Liver (tissue), 9 donors: ENCODE data around the gene TXNDC11. TPM values are rescaled to one million over a fixed set of nuclear protein-coding genes. Genes with fewer than 3 reads are reported as not detected.

ENCODE experiments used
- DNase-seq: peaks from one replicate; pipeline ENCODE4 v3.0.0-alpha.2; 2017; ENCODE audit warnings: low spot score
- H3K27ac ChIP-seq, 2 donors: one replicate each; pipeline ENCODE4 v1.7.0; 2013; ENCODE audit warnings: inconsistent platforms in 2 of 2, low read length in 2 of 2, control low read depth in 1 of 2, low read depth in 1 of 2, mild to moderate bottlenecking in 1 of 2
- H3K27me3 ChIP-seq, 4 donors: one replicate each; pipeline versions ENCODE4 v1.6.1 to v1.7.0; 2013; ENCODE audit warnings: low read length in 3 of 4, inconsistent platforms in 1 of 4, mild to moderate bottlenecking in 1 of 4, moderate library complexity in 1 of 4; ENCODE audit not compliant: control insufficient read depth in 4 of 4, insufficient read depth in 4 of 4
- H3K36me3 ChIP-seq, 4 donors: one replicate each; pipeline versions ENCODE4 v1.6.1 to v1.7.0; 2013; ENCODE audit warnings: low read length in 3 of 4, mild to moderate bottlenecking in 3 of 4, low read depth in 1 of 4, moderate library complexity in 1 of 4; ENCODE audit not compliant: control insufficient read depth in 4 of 4, insufficient read depth in 3 of 4
- H3K4me1 ChIP-seq, 4 donors: one replicate each; pipeline versions ENCODE4 v1.6.1 to v1.7.0; 2013; ENCODE audit warnings: low read length in 3 of 4, mild to moderate bottlenecking in 3 of 4, moderate library complexity in 1 of 4; ENCODE audit not compliant: control insufficient read depth in 4 of 4, insufficient read depth in 4 of 4
- H3K4me3 ChIP-seq, 3 donors: one replicate each; pipeline versions ENCODE4 v1.6.1 to v1.7.0; 2013; ENCODE audit warnings: low read length in 3 of 3, control low read depth in 1 of 3, low read depth in 1 of 3, mild to moderate bottlenecking in 1 of 3
- H3K9ac ChIP-seq, 2 donors: one replicate each; pipeline ENCODE4 v1.7.0; 2013; ENCODE audit warnings: low read length in 2 of 2, mild to moderate bottlenecking in 2 of 2, moderate library complexity in 2 of 2, control low read depth in 1 of 2, low read depth in 1 of 2
- H3K9me3 ChIP-seq, 4 donors: one replicate each; pipeline versions ENCODE4 v1.6.1 to v1.7.0; 2013; ENCODE audit warnings: low read length in 3 of 4; ENCODE audit not compliant: control insufficient read depth in 4 of 4
- ATF3 ChIP-seq: IDR thresholded peaks from 2 replicates; pipeline ENCODE4 v1.6.1; 2016; ENCODE audit warnings: antibody characterized with exemption
- CTCF ChIP-seq: fragments of 150-350 bp; IDR thresholded peaks from 2 replicates; pipeline ENCODE4 v1.5.1; 2017; ENCODE audit warnings: improper control_type of control experiment, low read depth, low read length; ENCODE audit not compliant: missing input control
- EGR1 ChIP-seq, 2 donors: IDR thresholded peaks; 2 replicates each; pipeline ENCODE4 v1.6.1; 2016 to 2018; ENCODE audit warnings: antibody characterized with exemption in 2 of 2, low read depth in 2 of 2
- FOXA1 ChIP-seq: IDR thresholded peaks from 2 replicates; pipeline ENCODE4 v1.6.1; 2016; ENCODE audit warnings: antibody characterized with exemption
- FOXA2 ChIP-seq: IDR thresholded peaks from 2 replicates; pipeline ENCODE4 v1.6.1; 2016; ENCODE audit warnings: antibody characterized with exemption
- GABPA ChIP-seq, 2 donors: IDR thresholded peaks in 1 of 2; conservative IDR thresholded peaks in 1 of 2; 2 replicates each; pipeline ENCODE4 v1.6.1; 2016; ENCODE audit warnings: antibody characterized with exemption in 2 of 2, mild to moderate bottlenecking in 1 of 2, moderate library complexity in 1 of 2
- HNF4A ChIP-seq, 2 donors: conservative IDR thresholded peaks; 2 replicates each; pipeline ENCODE4 v1.6.1; 2016; ENCODE audit warnings: antibody characterized with exemption in 2 of 2, mild to moderate bottlenecking in 2 of 2
- HNF4G ChIP-seq: IDR thresholded peaks from 2 replicates; pipeline ENCODE4 v1.6.1; 2016; ENCODE audit warnings: antibody characterized with exemption
- JUND ChIP-seq, 2 donors: IDR thresholded peaks; 2 replicates each; pipeline ENCODE4 v1.6.1; 2016; ENCODE audit warnings: antibody characterized with exemption in 2 of 2
- MAX ChIP-seq: IDR thresholded peaks from 2 replicates; pipeline ENCODE4 v1.6.1; 2016; ENCODE audit warnings: antibody characterized with exemption
- NR2F2 ChIP-seq: IDR thresholded peaks from 2 replicates; pipeline ENCODE4 v1.6.1; 2016; ENCODE audit warnings: antibody characterized with exemption
- RAD21 ChIP-seq, 2 donors: IDR thresholded peaks; 2 replicates each; pipeline ENCODE4 v1.6.1; 2016; ENCODE audit warnings: antibody characterized with exemption in 2 of 2, mild to moderate bottlenecking in 2 of 2
- REST ChIP-seq: IDR thresholded peaks from 2 replicates; pipeline ENCODE4 v1.6.1; 2016; ENCODE audit warnings: antibody characterized with exemption, mild to moderate bottlenecking
- SP1 ChIP-seq: IDR thresholded peaks from 2 replicates; pipeline ENCODE4 v1.6.1; 2018; ENCODE audit warnings: antibody characterized with exemption, mild to moderate bottlenecking
- TAF1 ChIP-seq: conservative IDR thresholded peaks from 2 replicates; pipeline ENCODE4 v1.6.1; 2016; ENCODE audit warnings: antibody characterized with exemption, mild to moderate bottlenecking
- ZBTB33 ChIP-seq: IDR thresholded peaks from 2 replicates; pipeline ENCODE4 v1.6.1; 2016; ENCODE audit warnings: antibody characterized with exemption
- WGBS: extraction: QIAGEN DNeasy Blood & Tissue Kit; methylation state at CpG from one replicate; pipeline ENCODE4 v1.1.7; 2013; 5-methylcytosine and 5-hydroxymethylcytosine counted together
- polyA plus RNA-seq, 2 donors: library from polyadenylated mRNA; stranded (reverse) in 1 of 2; unstranded in 1 of 2; fragments of 200-250 nt in 1 of 2; fragments of >200 nt in 1 of 2; fragmentation: Nextera tagmentation in 1 of 2; extraction: Ambion mirVana in 1 of 2; gene quantifications; one replicate each; pipeline versions ENCODE4 v1.2.1 to v1.2.3, GENCODE V29; 2013 to 2015
- total RNA-seq, 2 donors: library from RNA; depleted of rRNA; stranded (reverse); fragments of >200 nt; gene quantifications; one replicate each; pipeline ENCODE4 v1.2.3, GENCODE V29; 2014
- donor health status: healthy.
- donor health status: healthy.
- donor health status: healthy.
- donor health status: healthy.
- donor health status: healthy.

TXNDC11 gene
- total and polyA plus RNA-seq, 4 donors = 26.4 to 63.5 (median 48.5) TPM

- WGBS = 84% methylated on average over 8 of the region's 8 CpGs
- no peak overlapping the region for H3K27ac ChIP-seq
- no peaks in the 10 kb centered on the region for H3K27me3 ChIP-seq
- H3K9ac ChIP-seq = no peak overlapping the region
- no peaks in the 10 kb centered on the region for H3K9me3 ChIP-seq
- peaks cover 0 to 13% (median 7%) of the 10 kb centered on the region in 4 donors for H3K4me1 ChIP-seq
- TF ChIP-seq HNF4G = no peak
- no peak for TF ChIP-seq HNF4A (conservative IDR thresholded peaks at IDR 0.05)
- TF ChIP-seq GABPA (IDR thresholded peaks at IDR 0.05 in 1 of 2, conservative IDR thresholded peaks at IDR 0.05 in 1 of 2) = no peak
- no peak for TF ChIP-seq RAD21 (IDR thresholded peaks at IDR 0.05)
- no peak for TF ChIP-seq TAF1
- TF ChIP-seq JUND (IDR thresholded peaks at IDR 0.05) = no peak
- TF ChIP-seq CTCF = no peak
- no peak for DNase-seq
- H3K36me3 ChIP-seq = peaks cover 9 to 34% (median 23%) of the 10 kb centered on the region in 4 donors
- no peak overlapping the region for H3K4me3 ChIP-seq
These were observed 27.3 kb downstream of the TXNDC11 start for GRCh38 chr16:11715246-11715947.

GRCh38 chr16:11712122-11712521 lies 30.5 kb downstream of the TXNDC11 start:
- Histone ChIP-seq H3K27me3 (no peaks in the 10 kb centered on the region), H3K9ac (no peak overlapping the region), H3K4me1 (peaks cover 0 to 6% (median 4%) of the 10 kb centered on the region in 4 donors), H3K9me3 (no peaks in the 10 kb centered on the region), H3K27ac (no peak overlapping the region), H3K36me3 (peaks cover 10 to 33% (median 24%) of the 10 kb centered on the region in 4 donors), H3K4me3 (no peak overlapping the region)
- TF ChIP-seq MAX = no peak
- no peak for TF ChIP-seq FOXA2
- TF ChIP-seq REST = no peak
- no peak for TF ChIP-seq NR2F2
- no peak for TF ChIP-seq JUND (IDR thresholded peaks at IDR 0.05)
- no peak for TF ChIP-seq SP1
- no peak for TF ChIP-seq RAD21 (IDR thresholded peaks at IDR 0.05)
- no peak for DNase-seq
- WGBS = 98% methylated on average over 3 of the region's 3 CpGs

- Histone ChIP-seq H3K4me1 (peaks cover 0 to 5% (median 2%) of the 10 kb centered on the region in 4 donors), H3K27ac (no peak overlapping the region), H3K9ac (no peak overlapping the region), H3K4me3 (no peak overlapping the region), H3K36me3 (peaks cover 10 to 33% (median 24%) of the 10 kb centered on the region in 4 donors), H3K9me3 (no peaks in the 10 kb centered on the region), H3K27me3 (no peaks in the 10 kb centered on the region)
- WGBS = 98% methylated on average over 4 of the region's 4 CpGs
- DNase-seq = no peak
- no peak for TF ChIP-seq CTCF
- TF ChIP-seq GABPA (IDR thresholded peaks at IDR 0.05 in 1 of 2, conservative IDR thresholded peaks at IDR 0.05 in 1 of 2) = no peak
- no peak for TF ChIP-seq HNF4A (conservative IDR thresholded peaks at IDR 0.05)
- TF ChIP-seq ATF3 = no peak
- TF ChIP-seq MAX = no peak
- TF ChIP-seq ZBTB33 = no peak
- no peak for TF ChIP-seq FOXA1
- no peak for TF ChIP-seq JUND (IDR thresholded peaks at IDR 0.05)
- TF ChIP-seq RAD21 (IDR thresholded peaks at IDR 0.05) = no peak
- no peak for TF ChIP-seq EGR1 (IDR thresholded peaks at IDR 0.05; ENCODE audit: low read depth in 2 of 2)
These were observed 31.0 kb downstream of the TXNDC11 start for GRCh38 chr16:11711662-11712061.
